NCI-H2227 (cell line): Measurements from ENCODE around the gene ZBP1.

Experiments used
- DNase-seq: peaks from one replicate; lab custom pipeline; 2025; ENCODE audit not compliant: unreplicated experiment; lab: John Stamatoyannopoulos, UW

ZBP1 gene

GRCh38 chr20:57587989-57588377 lies 32.2 kb downstream of the ZBP1 start:
- DNase-seq, result no peak

DNA sequence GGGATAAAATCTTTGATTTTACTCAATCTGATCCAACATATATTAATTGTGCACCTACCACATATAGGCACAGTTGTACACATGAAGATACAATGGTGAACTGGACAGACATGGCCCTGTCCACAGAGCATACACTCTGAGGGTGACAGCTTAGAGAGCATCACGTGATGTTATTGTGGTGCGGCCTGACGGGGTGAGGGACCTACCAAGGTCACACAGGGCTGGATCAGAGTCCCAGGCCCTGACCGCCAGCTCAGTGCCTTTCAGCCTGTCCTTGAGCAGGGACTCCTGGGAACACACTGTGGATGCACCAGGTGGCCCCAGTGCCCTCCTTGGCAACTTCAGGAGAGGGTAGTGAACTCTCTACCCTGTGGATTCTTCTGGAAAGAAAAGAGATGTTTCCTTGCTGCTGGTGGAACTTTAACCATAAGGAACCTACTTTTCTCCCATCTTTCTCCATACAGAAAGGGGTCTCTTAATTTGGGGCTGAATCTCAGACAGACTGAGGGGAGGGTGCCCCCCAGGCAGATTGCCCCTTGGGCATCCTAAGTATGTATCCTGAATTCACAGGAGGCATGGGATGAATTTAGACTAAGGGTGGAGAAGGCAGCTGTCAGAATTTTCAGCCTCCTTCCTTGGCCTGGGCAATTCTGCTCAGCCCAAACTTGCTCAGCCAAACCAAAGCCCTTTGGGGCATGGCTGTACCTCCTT lies 32.8 kb downstream of the ZBP1 start:
- DNase-seq, result no peak

DNA sequence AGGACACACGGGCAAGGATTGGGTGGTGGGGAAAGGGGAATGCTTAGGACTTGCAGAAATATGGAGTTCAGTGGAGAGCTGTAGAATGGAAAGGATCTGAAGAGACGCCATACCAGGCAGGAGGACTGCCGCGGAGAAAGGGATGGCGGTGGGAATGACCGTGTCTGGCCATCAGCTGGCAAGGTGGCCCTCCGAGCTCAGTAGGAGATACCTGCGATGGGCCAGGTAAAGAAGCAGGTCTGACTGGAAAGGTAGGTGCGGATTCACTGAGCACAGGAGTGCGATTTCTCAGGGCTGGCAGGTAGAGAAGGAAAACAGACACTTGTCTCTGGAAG lies 33.3 kb downstream of the ZBP1 start:
- no peak for DNase-seq

- DNase-seq, result no peak
Observed at GRCh38 chr20:57586370-57586793, 33.8 kb downstream of the ZBP1 start.

DNA sequence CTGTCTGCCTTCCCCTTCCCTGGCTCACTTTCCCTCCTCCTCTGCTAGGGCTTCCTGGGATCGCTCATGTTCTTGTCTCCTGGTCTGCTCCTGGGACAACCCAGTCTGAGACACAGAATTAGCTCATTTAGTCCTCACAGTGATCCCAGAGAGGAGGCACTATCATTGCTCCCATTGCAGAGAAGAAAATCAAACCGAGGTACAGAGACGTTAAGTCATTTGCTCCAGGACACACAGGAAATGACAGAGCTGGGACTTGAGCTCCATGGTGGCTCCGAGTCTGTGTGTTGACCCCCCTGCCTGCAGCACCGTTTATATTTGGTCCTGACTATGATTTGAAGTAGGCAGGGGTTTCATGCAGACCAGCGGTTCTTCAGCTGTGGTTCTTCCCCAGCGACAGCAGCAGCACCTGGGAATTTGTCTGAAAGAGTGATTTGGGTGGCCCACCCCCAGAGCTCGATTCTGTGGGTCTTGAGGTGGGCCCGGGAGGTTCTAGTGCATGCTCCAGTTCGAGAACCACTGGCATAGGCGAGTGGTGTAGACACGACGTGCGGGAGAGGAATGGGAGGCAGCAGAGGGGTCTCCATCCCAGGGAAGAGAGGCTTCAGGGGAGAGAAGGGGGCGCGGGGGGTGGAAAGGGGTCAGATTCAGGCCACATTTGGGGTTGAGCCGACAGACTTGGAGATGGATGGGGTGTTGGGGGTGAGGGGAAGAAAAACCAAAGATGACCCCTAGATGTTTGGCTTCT lies 34.6 kb downstream of the ZBP1 start:
- no peak for DNase-seq

GRCh38 chr20:57584768-57585461 lies 35.3 kb downstream of the ZBP1 start:
- DNase-seq, result no peak

DNA sequence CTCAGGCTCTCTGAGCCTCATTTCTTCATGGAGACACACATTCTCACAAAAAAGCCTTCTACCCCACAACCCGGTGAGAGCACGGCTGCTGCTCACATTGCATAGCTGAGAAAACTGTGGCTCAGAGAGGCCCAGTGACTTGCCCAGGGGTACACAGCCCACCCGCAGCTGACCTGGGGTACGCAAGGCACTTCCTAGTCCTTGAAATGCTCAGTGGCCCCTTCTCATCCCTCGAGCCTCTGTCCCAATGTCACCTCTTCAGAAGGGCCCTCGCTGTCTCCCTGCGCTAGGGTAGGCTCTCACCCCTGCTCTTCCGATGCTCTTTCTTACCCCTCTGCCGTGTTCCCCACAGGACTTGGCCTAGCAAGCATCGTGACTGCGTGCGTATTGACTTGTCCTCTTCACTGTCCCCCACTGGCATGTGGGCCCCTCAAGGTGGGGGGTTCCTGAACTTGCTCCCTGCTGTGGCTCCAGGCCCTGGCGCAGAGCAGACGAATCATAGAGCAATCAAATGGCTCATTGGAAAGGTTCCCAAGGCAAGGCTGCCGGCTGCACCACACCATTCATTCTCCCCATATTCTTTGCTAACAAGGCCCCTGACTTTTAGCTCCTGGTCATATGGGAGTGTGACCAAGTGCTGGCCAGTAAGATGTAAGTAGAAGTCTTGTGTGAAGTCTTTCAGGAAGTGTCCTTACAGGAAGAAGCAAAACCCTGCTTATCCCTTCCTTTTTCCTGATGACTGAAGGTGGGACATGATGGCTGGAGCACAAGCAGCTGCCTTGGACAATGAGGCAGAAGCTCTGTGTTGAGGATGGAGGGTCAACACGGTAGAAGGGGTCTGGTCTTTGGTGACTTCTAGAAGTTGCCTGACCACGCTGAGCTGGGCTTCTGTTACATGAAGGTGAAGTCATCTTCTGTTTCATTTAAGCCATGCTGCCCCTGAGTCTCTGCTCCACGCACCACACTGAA lies 36.7 kb downstream of the ZBP1 start:
- DNase-seq, result no peak

GRCh38 chr20:57582432-57583288 lies 37.6 kb downstream of the ZBP1 start:
- peak; percentile 15 for DNase-seq

DNA sequence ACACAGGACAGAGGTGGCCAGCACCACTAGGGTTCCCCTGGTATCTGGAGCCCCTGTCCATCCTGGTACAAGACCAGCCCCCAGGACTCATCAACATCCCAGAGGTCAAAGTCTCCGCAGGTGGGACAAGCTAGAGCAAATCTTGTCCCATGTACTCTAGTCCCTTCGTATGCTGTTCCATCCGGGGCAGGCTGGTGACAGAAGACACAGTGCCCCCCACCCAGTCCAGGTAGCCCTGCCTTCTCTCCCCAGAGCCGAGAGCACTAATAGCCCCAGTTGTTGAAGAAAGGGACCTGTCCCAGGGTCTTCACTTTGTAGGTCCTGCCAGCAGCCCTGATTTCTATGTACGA lies 38.2 kb downstream of the ZBP1 start:
- DNase-seq, result no peak

DNA sequence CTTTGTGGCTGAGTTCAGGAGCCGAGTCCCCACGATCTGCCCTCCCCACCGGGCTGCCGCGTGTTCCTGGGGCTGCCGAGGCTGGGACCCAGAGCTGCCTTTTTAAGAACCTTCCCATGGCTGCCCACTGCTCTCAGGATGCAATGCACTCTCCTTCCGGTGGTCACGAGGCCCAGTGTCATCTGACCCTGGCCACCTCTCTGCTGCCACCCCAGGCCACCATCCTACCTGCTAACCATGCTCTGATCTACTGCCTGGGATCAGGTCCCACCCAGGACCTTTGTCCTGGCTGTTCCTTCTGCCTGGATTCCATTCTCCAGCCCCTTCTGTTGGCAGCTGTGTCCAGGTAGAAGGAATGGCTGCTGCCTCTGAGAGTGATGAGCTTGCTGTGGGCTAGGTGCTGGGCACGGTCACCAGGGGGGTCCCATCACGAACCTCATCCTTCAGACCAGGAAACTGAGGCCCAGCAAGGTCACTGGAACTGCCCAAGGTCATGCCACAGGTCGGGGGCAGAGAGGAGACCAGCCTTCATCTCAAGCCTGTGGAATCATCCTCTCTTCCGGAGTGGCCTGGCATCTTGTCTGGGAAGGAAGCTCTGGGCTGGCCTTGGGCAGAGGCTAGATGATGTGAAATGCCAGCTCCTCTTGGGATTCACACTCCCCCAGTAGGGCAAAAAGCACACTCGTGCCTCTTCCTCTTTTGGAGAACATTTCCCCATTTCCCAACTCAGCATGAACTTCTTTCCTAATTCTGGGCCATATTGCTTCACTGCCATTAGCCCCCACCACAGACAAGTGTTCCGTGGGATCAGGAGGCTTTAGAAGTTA lies 38.8 kb downstream of the ZBP1 start:
- DNase-seq, result no peak

DNA sequence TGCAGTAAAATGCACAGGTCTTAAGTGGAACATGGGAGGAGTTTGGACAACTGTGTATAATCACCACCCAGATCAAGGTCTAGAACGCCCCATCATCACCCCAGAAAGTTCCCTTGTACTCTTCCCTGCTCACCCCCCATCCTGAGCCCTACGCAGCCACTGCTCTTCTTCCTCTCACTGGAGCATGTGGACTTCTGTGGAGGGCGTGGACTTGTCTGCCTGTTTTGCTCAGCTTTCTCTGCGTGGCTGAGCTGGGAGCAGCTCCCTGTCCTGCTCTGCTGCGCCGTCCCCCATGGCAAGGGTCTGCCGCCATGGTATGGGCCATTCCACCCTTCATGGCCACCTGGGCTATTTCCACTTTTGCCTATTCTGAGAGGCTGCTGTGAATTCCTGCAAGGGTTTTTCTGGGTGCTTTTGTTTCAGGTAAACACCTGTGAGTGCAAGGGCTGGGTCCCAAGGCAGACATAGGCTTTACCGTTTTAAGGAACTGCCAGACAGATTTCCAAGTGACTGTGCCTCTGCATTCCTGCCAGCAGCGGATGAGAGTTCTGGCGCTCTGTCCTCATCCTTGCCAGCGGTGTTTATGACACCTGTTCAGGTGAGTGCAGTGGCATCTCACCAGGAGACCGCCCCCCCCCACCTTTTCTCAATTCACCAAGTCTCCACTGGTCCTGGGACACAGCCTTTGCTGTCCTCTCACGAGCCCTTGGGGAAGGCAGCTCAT lies 39.6 kb downstream of the ZBP1 start:
- DNase-seq, result no peak

DNA sequence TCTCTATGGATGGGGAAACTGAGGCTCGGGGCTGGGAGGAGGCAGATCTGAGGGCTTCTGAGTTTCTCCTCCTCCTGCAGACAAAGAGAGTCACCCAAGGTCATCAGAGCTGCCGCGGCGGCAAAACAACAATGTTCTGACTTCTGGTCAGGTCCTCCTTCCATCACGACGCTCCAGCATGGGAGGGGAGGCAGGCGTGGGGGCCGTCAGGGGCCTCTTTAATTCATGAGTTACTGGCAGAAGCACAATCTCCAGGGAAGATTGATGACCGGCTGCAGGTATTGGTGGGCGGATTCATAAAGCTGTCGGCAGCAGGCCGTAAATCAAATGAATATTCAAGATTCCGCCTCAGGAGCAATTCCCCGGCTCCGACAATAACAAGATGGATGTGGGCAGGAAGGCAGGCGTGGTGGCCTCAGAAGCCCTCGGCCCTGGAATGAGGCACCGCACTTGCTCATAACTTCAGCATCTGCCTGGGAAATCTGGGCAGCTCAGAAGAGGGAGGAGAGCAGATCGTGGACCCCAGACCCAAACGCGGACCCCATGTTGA lies 40.3 kb downstream of the ZBP1 start:
- DNase-seq, result peak; percentile 52

- no peak for DNase-seq
Observed at GRCh38 chr20:57579331-57579897, 40.8 kb downstream of the ZBP1 start.

DNA sequence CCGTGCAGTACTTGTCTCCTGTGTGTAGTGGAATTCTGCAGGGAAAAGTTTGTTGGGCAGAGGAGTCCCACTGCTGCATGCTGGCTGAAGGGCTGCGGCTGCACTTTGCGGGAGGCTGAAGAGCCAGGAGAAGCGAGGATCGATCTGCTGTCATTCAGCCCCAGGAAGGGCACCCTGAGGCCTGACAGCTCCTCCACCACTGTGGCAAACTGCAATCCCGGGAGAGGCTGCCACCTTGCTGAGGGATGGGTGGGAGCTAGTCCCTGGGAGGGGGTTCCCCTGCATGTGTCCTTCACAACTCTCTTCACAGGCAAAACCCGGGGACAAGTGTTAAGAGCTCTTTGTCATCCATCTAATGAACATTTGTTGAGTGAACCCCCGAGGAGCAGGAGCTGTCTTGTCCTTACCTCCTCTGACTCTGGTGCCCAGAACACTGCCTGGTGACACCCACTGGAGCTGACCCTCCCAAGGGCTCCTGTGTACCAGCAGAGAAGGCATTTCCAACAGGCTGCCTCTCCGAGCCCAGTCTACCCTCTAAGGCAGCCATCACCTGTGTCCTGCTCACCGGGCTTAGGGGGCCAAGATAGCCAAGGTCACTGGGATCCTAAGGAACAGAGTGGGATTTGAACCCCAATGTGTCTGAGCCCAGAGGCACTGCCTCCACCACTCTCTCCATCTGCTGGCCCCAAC lies 41.6 kb downstream of the ZBP1 start:
- no peak for DNase-seq

- no peak for DNase-seq
Observed at GRCh38 chr20:57577679-57578475, 42.3 kb downstream of the ZBP1 start.
